GM06990 (cell line): ENCODE data around the gene RORB.

Experiments
- DNase-seq: peaks from one replicate; pipeline ENCODE4 v3.0.0-alpha.2; 2011; ENCODE audit not compliant: insufficient read length; ENCODE audit errors: extremely low read depth
- H3K27me3 ChIP-seq: replicated peaks from 2 replicates; pipeline ENCODE4 v1.6.0; 2011; ENCODE audit warnings: low read length; ENCODE audit not compliant: control insufficient read depth, insufficient read depth
- H3K36me3 ChIP-seq: 2 replicates; pipeline ENCODE4 v1.5.1; 2011; ENCODE audit warnings: low read length; ENCODE audit not compliant: control insufficient read depth, insufficient read depth
- H3K4me3 ChIP-seq: replicated peaks from 2 replicates; pipeline ENCODE4 v1.5.1; 2011; ENCODE audit warnings: low read depth, mild to moderate bottlenecking, control low read depth, low read length
- TF ChIP-seq, protein P1 (sequence below): IDR thresholded peaks from 2 replicates; pipeline ENCODE4 v1.5.1; 2011; ENCODE audit warnings: low read length, control low read depth, mild to moderate bottlenecking, inconsistent platforms; ENCODE audit not compliant: insufficient read depth, poor library complexity, severe bottlenecking

RORB gene

DNA sequence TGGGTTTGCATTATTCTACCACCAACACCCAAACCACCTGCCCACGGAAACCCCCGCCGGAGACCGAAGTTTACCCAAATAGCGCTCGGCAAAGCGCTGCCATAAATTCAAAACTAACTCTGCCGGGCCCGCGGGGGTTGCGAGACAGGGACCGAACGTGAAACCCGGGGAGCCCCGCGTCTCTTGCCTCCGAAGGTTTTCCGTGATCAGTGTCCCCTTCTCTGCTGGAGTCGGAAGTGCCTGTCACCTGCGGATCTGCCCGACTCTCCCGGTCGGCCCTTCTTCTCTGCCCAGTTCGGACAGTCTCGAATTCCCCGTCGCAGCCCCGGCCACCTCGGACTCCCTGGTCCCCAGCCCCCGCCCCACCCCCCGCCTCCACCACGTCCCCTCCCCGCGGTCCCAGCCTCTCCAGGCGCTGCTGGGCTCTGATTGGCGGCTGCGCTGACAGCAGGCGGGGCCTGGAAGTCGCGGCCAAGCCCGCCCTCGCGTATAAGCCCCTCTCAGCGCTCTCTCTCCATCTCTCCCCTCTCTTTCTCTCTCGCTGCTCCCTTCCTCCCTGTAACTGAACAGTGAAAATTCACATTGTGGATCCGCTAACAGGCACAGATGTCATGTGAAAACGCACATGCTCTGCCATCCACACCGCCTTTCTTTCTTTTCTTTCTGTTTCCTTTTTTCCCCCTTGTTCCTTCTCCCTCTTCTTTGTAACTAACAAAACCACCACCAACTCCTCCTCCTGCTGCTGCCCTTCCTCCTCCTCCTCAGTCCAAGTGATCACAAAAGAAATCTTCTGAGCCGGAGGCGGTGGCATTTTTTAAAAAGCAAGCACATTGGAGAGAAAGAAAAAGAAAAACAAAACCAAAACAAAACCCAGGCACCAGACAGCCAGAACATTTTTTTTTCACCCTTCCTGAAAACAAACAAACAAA is at the start of gene RORB:
RORB (plus strand) TSS at position 517 of the 929 bp plus-strand sequence. CDS start 642 bp downstream, outside the sequence.
- Histone ChIP-seq H3K27me3 (peaks cover 6% of the 10 kb centered on the region), H3K36me3 (no peaks in the 10 kb centered on the region), H3K4me3 (peak within 1 kb of the TSS; percentile 57)
- TF ChIP-seq, protein P1, sequence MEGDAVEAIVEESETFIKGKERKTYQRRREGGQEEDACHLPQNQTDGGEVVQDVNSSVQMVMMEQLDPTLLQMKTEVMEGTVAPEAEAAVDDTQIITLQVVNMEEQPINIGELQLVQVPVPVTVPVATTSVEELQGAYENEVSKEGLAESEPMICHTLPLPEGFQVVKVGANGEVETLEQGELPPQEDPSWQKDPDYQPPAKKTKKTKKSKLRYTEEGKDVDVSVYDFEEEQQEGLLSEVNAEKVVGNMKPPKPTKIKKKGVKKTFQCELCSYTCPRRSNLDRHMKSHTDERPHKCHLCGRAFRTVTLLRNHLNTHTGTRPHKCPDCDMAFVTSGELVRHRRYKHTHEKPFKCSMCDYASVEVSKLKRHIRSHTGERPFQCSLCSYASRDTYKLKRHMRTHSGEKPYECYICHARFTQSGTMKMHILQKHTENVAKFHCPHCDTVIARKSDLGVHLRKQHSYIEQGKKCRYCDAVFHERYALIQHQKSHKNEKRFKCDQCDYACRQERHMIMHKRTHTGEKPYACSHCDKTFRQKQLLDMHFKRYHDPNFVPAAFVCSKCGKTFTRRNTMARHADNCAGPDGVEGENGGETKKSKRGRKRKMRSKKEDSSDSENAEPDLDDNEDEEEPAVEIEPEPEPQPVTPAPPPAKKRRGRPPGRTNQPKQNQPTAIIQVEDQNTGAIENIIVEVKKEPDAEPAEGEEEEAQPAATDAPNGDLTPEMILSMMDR = no peak
- peak; percentile 24 for DNase-seq

DNA sequence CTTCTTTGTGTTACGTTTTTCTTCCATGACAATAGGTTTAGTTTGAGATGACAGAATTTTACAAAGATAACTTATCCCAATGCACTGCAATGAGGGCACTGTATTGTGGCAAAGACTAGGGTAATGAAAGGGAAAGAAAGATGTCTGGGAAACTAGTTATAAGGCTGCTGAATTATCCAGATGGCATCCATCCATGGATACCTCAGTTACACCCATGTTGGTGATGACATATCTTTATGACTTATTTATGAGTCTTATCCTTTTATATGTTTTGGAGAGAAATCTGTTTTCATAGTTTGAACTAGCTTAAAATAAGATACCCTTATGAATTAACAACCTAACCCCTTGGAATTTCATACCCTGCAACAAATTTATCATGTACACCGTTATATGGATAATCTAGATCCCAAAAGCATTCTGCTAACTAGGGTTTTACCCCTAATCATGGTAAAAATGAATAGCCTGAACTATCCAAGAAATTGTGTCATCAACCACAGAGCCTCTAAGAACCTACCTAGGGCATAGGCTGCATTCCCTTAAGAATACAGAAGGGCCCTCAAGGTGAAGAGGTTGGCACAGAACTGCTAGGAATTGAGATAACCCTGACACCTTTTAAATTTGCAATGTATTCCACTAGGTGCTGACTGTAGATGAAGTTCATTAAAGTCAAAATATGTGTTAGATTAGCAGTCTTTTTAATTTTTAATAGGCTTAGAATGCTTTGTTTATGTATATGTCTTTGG is 49.5 kb upstream of the RORB start:
- DNase-seq = no peak
- Histone ChIP-seq H3K36me3 (no peaks in the 10 kb centered on the region), H3K27me3 (no peaks in the 10 kb centered on the region), H3K4me3 (no peak overlapping the region)
- TF ChIP-seq, protein P1 = no peak

DNA sequence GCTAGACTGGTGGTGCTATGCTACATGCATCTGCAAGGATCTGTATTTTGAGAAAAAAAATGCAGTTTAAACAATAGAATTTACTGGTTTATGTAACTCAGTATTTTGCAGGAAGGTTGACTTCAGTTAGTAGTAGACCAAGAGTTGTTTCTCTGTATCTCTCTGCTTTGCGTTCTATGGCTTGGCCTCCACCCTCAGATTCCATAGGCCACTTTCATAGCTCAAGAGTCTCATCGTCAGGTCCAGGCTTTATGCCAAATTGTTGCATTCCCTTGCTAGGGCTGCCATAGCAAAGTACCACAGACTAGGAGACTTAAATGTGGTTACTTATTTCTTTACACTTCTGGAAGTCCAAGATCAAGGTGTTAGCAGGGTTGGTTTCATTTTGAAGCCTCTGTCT is 48.1 kb upstream of the RORB start:
- DNase-seq = no peak
- Histone ChIP-seq H3K27me3 (no peaks in the 10 kb centered on the region), H3K36me3 (no peaks in the 10 kb centered on the region), H3K4me3 (no peak overlapping the region)
- TF ChIP-seq, protein P1 = no peak

DNA sequence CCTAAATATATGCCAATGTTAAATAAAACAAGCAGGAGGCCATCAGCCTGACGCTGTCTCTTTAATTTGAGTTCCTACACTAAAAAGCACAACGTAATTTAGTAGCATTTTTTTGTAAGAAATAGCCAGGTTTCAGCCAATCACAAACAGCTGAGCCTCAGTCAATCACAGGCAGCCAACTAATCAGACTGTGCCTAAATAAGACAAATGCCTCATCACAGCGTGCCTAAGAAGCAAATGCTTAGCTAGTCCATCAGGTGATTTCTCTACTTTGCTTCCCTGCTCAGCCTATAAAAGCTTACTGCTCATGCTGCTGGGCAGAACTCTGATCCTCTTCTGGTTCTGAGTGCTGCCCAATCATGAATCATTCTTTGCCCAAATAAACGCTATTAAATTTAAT is 38.3 kb upstream of the RORB start:
- DNase-seq = no peak
- TF ChIP-seq, protein P1 = no peak

DNA sequence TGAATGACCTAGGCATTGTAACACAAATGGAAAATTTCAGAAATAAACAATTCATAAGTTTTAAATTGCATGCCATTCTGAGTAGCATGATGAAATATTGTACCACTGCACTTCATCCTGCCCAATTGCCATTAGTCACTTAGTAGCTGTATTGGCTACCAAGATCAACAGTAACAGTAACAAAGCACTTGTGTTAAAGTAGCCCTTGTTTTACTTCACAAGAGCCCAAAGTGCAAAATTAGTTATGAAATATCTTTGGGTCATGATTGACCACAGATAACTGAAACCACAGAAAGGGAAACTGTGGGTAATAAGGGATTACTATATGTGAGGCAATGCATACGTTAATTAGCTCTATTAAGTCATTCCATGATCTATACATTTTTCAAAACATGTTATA is 33.3 kb upstream of the RORB start:
- H3K4me3 ChIP-seq = no peak overlapping the region

More for the DNA sequence above, 38.3 kb upstream of the RORB start:
- H3K4me3 ChIP-seq = no peak overlapping the region
- H3K27me3 ChIP-seq = no peaks in the 10 kb centered on the region
- H3K36me3 ChIP-seq = no peaks in the 10 kb centered on the region

More for the DNA sequence above, 33.3 kb upstream of the RORB start:
- DNase-seq = no peak
- no peaks in the 10 kb centered on the region for H3K36me3 ChIP-seq
- TF ChIP-seq, protein P1 = no peak
- H3K27me3 ChIP-seq = no peaks in the 10 kb centered on the region
